Measurements from ENCODE around the gene CLRN2.
"Not testable (repeated sequence)": the region's sequence is repeated elsewhere in the genome, so short reads cannot be mapped to it uniquely, and the experiment has no call there.

The CLRN2 gene

DNA sequence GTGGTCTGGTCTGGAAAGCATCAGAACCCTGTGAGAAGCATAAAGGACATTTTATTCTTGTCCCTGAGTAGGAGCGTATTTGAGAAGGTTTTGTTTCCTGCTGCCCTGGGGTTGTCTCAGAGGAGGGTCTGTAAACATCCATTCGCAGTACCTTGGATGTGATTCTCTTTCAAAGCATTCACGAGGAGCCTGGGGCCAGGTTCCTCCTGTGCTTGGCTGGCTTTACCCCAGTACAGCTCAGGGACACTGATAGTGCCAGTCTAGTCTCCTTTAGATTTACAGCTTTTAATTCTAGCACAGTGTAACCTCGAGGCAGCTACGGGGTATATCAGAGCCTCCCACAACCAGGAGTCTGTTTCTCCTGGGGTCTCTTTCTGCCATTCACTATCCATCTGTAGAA is 2.7 kb downstream of the CLRN2 start:
- Mint-ChIP-seq H3K27me3 (peaks cover 24% of the 10 kb centered on the region), H3K9me3 (no peaks in the 10 kb centered on the region), H3K4me3 (no peak overlapping the region), H3K27ac (no peak overlapping the region), H3K36me3 (no peaks in the 10 kb centered on the region), H3K4me1 (peaks cover 4% of the 10 kb centered on the region)
- ATAC-seq, result no peak

- Mint-ChIP-seq H3K4me1 (peaks cover 9% of the 10 kb centered on the region), H3K9me3 (no peaks in the 10 kb centered on the region), H3K27me3 (peaks cover 38% of the 10 kb centered on the region), H3K4me3 (no peak overlapping the region), H3K27ac (no peak overlapping the region), H3K36me3 (no peaks in the 10 kb centered on the region)
- ATAC-seq, result no peak
These were observed 6.6 kb downstream of the CLRN2 start for GRCh38 chr4:17521595-17521994.

DNA sequence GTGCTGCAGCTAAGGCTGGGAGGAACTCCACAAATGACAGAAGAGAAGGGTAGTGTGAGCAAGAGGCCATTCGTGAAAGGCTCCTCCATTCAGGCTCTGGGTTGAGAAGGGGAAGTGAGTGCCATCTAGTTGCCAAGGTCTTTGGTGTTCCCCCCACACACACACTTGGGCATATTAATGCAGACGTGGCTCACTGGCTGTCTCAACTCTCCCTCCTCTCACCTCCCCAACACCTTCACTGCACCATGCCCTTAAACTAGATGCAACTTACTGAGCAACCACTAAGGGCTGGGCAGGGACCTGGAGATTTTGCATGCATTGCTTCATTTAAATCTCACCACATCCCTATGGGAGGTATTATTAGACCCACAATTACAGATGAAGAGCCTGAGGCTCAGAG is 8.7 kb downstream of the CLRN2 start:
- H3K36me3 Mint-ChIP-seq, result no peaks in the 10 kb centered on the region
- no peaks in the 10 kb centered on the region for H3K9me3 Mint-ChIP-seq
- H3K27ac Mint-ChIP-seq, result no peak overlapping the region
- H3K27me3 Mint-ChIP-seq, result peaks cover 47% of the 10 kb centered on the region
- peak; percentile 51 for ATAC-seq
- H3K4me1 Mint-ChIP-seq, result peaks cover 9% of the 10 kb centered on the region
- no peak overlapping the region for H3K4me3 Mint-ChIP-seq

DNA sequence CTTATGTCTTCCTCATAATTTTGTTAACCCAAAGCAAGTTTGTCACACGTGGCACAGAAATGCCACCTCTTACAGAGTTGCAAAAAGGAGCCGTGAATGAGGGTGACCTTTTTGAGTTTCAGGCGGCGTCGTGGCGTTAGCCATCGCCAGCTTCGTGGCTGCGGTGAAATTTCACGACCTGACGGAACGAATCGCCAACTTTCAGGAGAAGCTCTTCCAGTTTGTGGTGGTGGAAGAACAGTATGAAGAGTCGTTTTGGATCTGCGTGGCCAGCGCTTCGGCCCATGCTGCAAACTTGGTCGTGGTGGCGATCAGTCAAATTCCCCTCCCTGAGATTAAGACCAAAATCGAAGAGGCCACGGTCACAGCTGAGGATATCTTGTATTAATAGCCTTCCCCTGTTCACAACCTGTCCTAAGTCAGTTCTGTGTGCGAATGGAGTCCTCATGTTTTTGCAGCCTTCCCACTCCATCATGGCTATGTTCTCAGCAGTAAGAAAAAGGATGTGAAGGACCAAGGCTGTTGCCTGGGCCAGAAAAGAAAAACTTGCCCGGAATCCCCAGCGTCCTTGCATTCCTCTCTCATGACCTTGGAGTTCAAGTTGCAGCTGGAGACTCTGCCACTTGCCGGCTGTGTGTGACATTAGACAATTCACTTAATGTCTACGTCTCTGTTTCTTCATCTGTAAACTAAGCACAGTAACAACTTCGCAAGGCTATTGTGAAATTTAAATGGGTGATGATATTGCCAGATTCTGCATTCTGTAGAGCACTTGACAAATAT is 11.9 kb downstream of the CLRN2 start:
- no peaks in the 10 kb centered on the region for H3K36me3 Mint-ChIP-seq
- H3K27me3 Mint-ChIP-seq, result peaks cover 39% of the 10 kb centered on the region
- H3K9me3 Mint-ChIP-seq, result no peaks in the 10 kb centered on the region
- peaks cover 9% of the 10 kb centered on the region for H3K4me1 Mint-ChIP-seq
- ATAC-seq, result no peak
- no peak overlapping the region for H3K27ac Mint-ChIP-seq
- H3K4me3 Mint-ChIP-seq, result no peak overlapping the region

GRCh38 chr4:17528551-17529165 is 13.7 kb downstream of the CLRN2 start:
- Mint-ChIP-seq H3K27me3 (peaks cover 39% of the 10 kb centered on the region), H3K4me1 (peaks cover 3% of the 10 kb centered on the region), H3K27ac (no peak overlapping the region), H3K4me3 (no peak overlapping the region), H3K36me3 (no peaks in the 10 kb centered on the region), H3K9me3 (no peaks in the 10 kb centered on the region)
- ATAC-seq, result no peak

DNA sequence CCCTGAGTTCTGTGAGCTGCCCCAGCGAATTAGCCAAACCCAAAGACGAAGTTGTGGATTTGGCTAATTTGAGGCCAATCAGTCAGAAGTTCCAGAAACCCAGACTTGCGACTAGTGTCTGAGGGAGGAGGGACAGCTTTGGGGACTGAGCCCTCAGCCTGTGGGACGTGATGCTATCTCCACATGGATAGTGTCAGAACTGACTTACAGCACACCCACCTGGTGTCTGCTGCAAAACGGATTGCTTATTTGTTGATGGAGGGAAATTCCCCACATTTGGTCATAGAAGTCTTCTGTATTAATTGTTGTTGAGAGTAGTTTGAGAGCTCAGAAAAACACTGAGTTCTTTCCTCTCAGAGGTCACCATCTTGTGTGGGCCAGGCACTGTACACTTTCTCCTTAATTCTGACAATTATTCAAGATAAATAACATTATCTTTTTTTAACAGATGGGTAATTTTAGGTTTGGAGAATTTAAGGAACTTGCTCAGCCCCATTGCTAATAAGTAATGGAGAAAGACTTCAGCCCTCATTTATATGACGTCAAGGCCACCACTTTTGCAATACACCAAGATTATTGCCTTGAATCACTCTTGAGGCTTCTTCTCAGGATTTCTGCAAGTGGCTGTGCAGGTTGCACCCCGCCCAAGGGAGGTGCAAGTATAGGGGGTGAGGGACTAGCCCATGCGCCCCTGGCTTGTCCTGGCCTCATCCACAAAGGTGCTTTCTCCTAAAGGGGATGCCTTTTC is 16.7 kb downstream of the CLRN2 start:
- no peak for ATAC-seq
- Mint-ChIP-seq H3K36me3 (no peaks in the 10 kb centered on the region), H3K27ac (no peak overlapping the region), H3K9me3 (no peaks in the 10 kb centered on the region), H3K27me3 (peaks cover 25% of the 10 kb centered on the region), H3K4me3 (no peak overlapping the region), H3K4me1 (no peaks in the 10 kb centered on the region)

DNA sequence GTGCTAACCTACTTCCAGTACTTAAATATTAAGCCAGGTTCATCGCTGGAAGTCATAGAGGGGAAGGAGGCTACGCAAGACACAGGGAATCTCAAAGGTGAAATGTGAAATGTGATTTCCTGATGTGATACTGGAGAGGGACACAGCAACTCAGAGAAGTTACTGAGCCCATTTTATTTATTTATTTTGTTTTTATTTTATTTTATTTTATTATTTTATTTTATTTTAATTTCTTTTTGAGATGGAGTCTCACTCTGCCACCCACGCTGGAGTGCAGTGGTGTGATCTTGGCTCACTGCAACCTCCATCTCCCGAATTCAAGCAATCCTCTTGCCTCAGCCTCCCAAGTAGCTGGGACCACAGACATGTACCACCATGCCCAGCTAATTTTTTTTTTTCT is 19.7 kb downstream of the CLRN2 start:
- peaks cover under 1% of the 10 kb centered on the region for H3K27me3 Mint-ChIP-seq
- no peak overlapping the region for H3K4me3 Mint-ChIP-seq
- H3K27ac Mint-ChIP-seq, result no peak overlapping the region
- H3K4me1 Mint-ChIP-seq, result no peaks in the 10 kb centered on the region
- no peaks in the 10 kb centered on the region for H3K9me3 Mint-ChIP-seq
- ATAC-seq, result no peak
- no peaks in the 10 kb centered on the region for H3K36me3 Mint-ChIP-seq

GRCh38 chr4:17535242-17535641 is 20.3 kb downstream of the CLRN2 start:
- no peak for ATAC-seq
- Mint-ChIP-seq H3K27me3 (peaks cover 6% of the 10 kb centered on the region), H3K27ac (no peak overlapping the region), H3K9me3 (no peaks in the 10 kb centered on the region), H3K4me3 (no peak overlapping the region), H3K4me1 (no peaks in the 10 kb centered on the region), H3K36me3 (no peaks in the 10 kb centered on the region)

GRCh38 chr4:17535906-17536305 is 20.9 kb downstream of the CLRN2 start:
- peaks cover 9% of the 10 kb centered on the region for H3K27me3 Mint-ChIP-seq
- no peak for ATAC-seq

GRCh38 chr4:17537060-17537459 is 22.1 kb downstream of the CLRN2 start:
- H3K9me3 Mint-ChIP-seq, H3K27ac Mint-ChIP-seq, H3K4me3 Mint-ChIP-seq, ATAC-seq, H3K36me3 Mint-ChIP-seq, H3K4me1 Mint-ChIP-seq, H3K27me3 Mint-ChIP-seq: not testable (repeated sequence)

More at GRCh38 chr4:17535906-17536305, 20.9 kb downstream of the CLRN2 start:
- no peak overlapping the region for H3K4me3 Mint-ChIP-seq
- H3K27ac Mint-ChIP-seq, result no peak overlapping the region
- no peaks in the 10 kb centered on the region for H3K9me3 Mint-ChIP-seq
- no peaks in the 10 kb centered on the region for H3K36me3 Mint-ChIP-seq
- H3K4me1 Mint-ChIP-seq, result no peaks in the 10 kb centered on the region

DNA sequence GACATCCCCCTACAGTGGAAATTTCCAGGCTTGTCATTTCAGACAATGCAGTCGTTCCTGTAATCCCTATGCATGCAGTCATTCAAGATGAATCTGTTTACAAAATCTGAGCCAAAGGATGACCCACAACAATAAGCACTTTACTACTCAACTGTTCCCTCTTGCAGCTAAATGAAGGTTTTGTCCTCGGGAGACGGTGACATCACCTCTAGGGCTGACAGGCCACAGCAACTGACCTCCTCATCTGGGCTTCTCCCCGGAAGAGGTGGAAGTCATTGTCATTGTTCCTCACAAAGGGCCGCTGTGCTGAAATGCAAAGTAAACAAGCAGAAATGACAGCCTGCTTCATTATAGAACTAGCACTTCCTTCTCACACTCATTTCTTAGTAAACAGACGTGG is 29.2 kb downstream of the CLRN2 start:
- no peaks in the 10 kb centered on the region for H3K36me3 Mint-ChIP-seq
- peaks cover 9% of the 10 kb centered on the region for H3K27me3 Mint-ChIP-seq
- no peak overlapping the region for H3K4me3 Mint-ChIP-seq
- ATAC-seq, result no peak
- H3K27ac Mint-ChIP-seq, result no peak overlapping the region
- peaks cover under 1% of the 10 kb centered on the region for H3K4me1 Mint-ChIP-seq
- H3K9me3 Mint-ChIP-seq, result no peaks in the 10 kb centered on the region

- Mint-ChIP-seq H3K27me3 (peaks cover 7% of the 10 kb centered on the region), H3K27ac (no peak overlapping the region), H3K36me3 (no peaks in the 10 kb centered on the region), H3K9me3 (no peaks in the 10 kb centered on the region), H3K4me1 (peaks cover 5% of the 10 kb centered on the region), H3K4me3 (no peak overlapping the region)
- ATAC-seq, result no peak
These were observed 29.9 kb downstream of the CLRN2 start for GRCh38 chr4:17544831-17545234.

DNA sequence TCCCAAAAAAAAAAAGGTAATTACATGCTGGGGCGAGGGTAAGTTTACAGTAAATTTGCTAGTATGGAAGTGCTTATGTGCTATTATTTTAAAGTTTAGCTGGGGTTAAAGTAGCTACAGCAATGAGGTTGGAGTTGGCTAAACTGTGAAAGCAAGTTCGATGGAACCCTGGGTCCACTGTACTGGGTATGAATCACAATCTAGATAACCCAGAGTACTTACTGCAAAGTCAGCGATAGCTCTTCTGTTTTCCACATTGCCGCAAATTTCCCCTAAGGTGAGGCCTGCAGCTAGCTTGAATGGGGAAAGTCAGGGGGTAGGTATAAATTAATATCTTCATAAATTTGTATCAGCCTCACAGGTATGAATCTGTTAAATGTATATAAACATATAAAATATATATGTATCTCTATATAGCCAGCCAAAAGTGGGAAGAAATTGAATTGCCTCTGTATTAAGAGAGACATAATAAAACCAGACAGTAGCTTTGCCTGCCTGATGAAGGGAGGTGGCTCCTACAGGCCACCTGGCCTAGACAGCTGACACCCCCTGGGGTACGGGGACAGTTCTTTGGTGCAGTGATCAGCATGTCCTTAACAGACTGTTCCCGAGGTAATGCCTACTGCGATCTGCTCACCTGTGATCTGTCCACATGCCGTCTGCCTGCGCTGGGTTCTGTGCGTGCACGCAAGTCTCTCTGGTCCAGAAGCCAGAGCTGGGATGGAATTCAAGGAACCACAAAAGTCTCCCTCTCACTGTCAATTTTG is 30.6 kb downstream of the CLRN2 start:
- peaks cover 6% of the 10 kb centered on the region for H3K27me3 Mint-ChIP-seq

GRCh38 chr4:17546222-17546621 is 31.3 kb downstream of the CLRN2 start:
- Mint-ChIP-seq H3K36me3 (no peaks in the 10 kb centered on the region), H3K4me3 (no peak overlapping the region)

More for the DNA sequence above, 30.6 kb downstream of the CLRN2 start:
- Mint-ChIP-seq H3K36me3 (no peaks in the 10 kb centered on the region), H3K9me3 (no peaks in the 10 kb centered on the region), H3K27ac (no peak overlapping the region), H3K4me1 (peaks cover 5% of the 10 kb centered on the region), H3K4me3 (no peak overlapping the region)
- no peak for ATAC-seq

DNA sequence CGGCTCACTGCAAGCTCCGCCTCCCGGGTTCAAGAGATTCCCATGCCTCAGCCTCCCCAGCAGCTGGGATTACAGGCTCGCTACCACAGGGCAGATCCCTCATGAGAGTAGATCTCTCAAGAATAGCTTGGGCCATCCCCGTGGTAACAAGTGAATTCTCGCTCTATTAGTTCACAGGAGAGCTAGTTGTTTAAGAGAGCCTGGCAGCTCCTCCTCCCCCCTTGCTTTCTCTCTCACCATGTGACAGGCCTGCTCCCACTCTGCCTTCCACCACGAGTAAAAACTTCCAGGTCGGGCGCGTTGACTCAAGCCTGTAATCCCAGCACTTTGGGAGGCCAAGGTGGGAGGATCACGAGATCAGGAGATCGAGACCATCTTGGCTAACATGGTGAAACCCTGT is 31.7 kb downstream of the CLRN2 start:
- no peak overlapping the region for H3K27ac Mint-ChIP-seq
- H3K9me3 Mint-ChIP-seq, result no peaks in the 10 kb centered on the region
- no peak for ATAC-seq
- peaks cover 8% of the 10 kb centered on the region for H3K27me3 Mint-ChIP-seq
- no peaks in the 10 kb centered on the region for H3K36me3 Mint-ChIP-seq
- H3K4me3 Mint-ChIP-seq, result no peak overlapping the region
- H3K4me1 Mint-ChIP-seq, result peaks cover 5% of the 10 kb centered on the region

More at GRCh38 chr4:17546222-17546621, 31.3 kb downstream of the CLRN2 start:
- peaks cover 5% of the 10 kb centered on the region for H3K4me1 Mint-ChIP-seq
- peaks cover 8% of the 10 kb centered on the region for H3K27me3 Mint-ChIP-seq
- no peak for ATAC-seq
- no peaks in the 10 kb centered on the region for H3K9me3 Mint-ChIP-seq
- H3K27ac Mint-ChIP-seq, result no peak overlapping the region
